ENCODE measurements around the gene ARL4C.

DNA sequence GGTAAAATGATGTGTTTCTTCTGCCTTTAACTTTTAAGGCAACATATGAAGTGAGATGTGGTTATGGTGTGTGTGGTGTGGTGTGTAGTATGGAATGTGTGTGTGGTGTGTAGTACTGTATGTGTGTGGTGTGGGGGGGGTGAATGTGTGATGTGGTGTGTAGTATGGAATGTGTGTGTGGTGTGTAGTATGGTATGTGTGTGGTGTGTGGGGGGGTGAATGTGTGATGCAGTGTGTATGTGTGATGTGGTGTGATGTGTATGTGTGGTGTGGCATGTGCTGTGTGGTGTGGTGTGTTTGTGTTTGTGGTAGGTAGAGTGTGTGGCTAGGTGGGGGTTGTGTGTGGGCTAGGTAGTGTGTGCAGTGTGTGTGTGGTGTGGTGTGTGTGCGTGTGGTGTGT is 17.2 kb upstream of the ARL4C start:
- TF ChIP-seq, protein P1, sequence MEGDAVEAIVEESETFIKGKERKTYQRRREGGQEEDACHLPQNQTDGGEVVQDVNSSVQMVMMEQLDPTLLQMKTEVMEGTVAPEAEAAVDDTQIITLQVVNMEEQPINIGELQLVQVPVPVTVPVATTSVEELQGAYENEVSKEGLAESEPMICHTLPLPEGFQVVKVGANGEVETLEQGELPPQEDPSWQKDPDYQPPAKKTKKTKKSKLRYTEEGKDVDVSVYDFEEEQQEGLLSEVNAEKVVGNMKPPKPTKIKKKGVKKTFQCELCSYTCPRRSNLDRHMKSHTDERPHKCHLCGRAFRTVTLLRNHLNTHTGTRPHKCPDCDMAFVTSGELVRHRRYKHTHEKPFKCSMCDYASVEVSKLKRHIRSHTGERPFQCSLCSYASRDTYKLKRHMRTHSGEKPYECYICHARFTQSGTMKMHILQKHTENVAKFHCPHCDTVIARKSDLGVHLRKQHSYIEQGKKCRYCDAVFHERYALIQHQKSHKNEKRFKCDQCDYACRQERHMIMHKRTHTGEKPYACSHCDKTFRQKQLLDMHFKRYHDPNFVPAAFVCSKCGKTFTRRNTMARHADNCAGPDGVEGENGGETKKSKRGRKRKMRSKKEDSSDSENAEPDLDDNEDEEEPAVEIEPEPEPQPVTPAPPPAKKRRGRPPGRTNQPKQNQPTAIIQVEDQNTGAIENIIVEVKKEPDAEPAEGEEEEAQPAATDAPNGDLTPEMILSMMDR (IDR thresholded peaks at IDR 0.05): no peak
- no peak for TF ChIP-seq POLR2A (IDR thresholded peaks at IDR 0.05)

All from adrenal gland (tissue), 5 donors.